Body of pancreas (tissue), 4 donors: ENCODE data around the gene F8A3. TPM values are rescaled to one million over a fixed set of nuclear protein-coding genes. Genes with fewer than 3 reads are reported as not detected.
"Not testable (repeated sequence)": the region's sequence is repeated elsewhere in the genome, so short reads cannot be mapped to it uniquely, and the experiment has no call there.

Source experiments
- ATAC-seq: fragments of 150-250 bp; one replicate; pipeline ENCODE4 v1.9.1; 2016
- DNase-seq, 4 donors: peaks; one replicate each; pipeline ENCODE4 v3.0.0-alpha.2; 2019
- H3K27ac ChIP-seq, 4 donors: fragments of 200-600 bp; sonication (generic); 1 replicate in 3 of 4; 2 replicates in 1 of 4; pipeline versions ENCODE4 v1.5.1 to v1.6.1; 2016 to 2019; ENCODE audit warnings: mild to moderate bottlenecking in 1 of 4, mixed read lengths in 1 of 4, moderate library complexity in 1 of 4
- H3K27me3 ChIP-seq, 2 donors: fragments of 200-600 bp; sonication (generic); one replicate each; pipeline ENCODE4 v1.6.0; 2016; ENCODE audit warnings: mild to moderate bottlenecking in 1 of 2
- H3K36me3 ChIP-seq, 2 donors: fragments of 200-600 bp; sonication (generic); replicated peaks in 1 of 2; 2 replicates each; pipeline ENCODE4 v1.5.1; 2016; ENCODE audit warnings: low read depth in 2 of 2; ENCODE audit not compliant: insufficient read depth in 1 of 2
- H3K4me1 ChIP-seq: fragments of 200-600 bp; sonication (generic); one replicate; pipeline ENCODE4 v1.6.0; 2016
- H3K4me3 ChIP-seq, 2 donors: fragments of 200-600 bp; sonication (generic); 1 replicate in 1 of 2; 2 replicates in 1 of 2; pipeline ENCODE4 v1.5.1; 2016 to 2019
- H3K9me3 ChIP-seq, 3 donors: fragments of 200-600 bp; sonication (generic); 1 replicate in 2 of 3; 2 replicates in 1 of 3; pipeline ENCODE4 v1.5.1; 2016
- POLR2A ChIP-seq, 3 donors: fragments of 450-650 bp; IDR thresholded peaks; one replicate each; pipeline ENCODE4 v1.6.1; 2016; ENCODE audit warnings: antibody characterized with exemption in 3 of 3, mild to moderate bottlenecking in 2 of 3
- WGBS, 2 donors: methylation state at CpG; one replicate each; pipeline ENCODE4 v1.1.5; 2017; 5-methylcytosine and 5-hydroxymethylcytosine counted together
- intact Hi-C: fragments of 100-400 bp; cut with DNase I; formaldehyde crosslinking; loops from one replicate; pipeline ENCODE4 v1.15.1; 2023
- total RNA-seq, 2 donors: library from RNA; depleted of rRNA; stranded (reverse); fragments of >200 nt; gene quantifications; one replicate each; pipeline ENCODE4 v1.1.0, GENCODE V29; 2016
- TF ChIP-seq, protein P1 (sequence below), 7 experiments: fragments of 450-650 bp in 4 of 7; fragments of 200-600 bp in 3 of 7; sonication (generic) in 3 of 7; IDR thresholded peaks; one replicate each; pipeline ENCODE4 v1.5.1; 2016 to 2019; ENCODE audit warnings: antibody characterized with exemption in 7 of 7

F8A3 gene
- total RNA-seq, result 10 to 100 TPM in 1 of 2 donors, not detected in 1; 17.1 TPM

DNA sequence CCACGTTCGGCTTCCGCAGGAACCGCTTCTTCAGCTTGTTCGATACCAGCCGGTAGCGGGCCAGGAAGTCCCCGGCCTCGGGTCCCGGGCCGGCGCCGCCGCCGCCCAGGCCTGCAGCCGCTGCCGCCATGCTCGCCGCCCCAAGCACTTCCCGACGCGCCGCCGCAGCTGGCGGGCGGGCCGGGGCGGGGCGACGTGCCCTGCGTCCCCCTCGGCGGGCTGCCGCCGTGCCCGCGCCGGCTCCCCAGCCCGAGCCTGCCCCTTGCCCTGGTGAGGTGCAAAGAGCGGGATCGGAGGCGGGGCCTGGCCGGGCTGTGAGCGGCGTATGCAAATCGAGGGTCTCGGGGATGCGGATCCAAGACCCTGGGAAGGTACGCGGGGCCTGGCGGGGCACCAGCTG lies at the start of gene F8A3:
Gene F8A3, minus strand, starts transcription at position 150 of the 400 bp plus-strand sequence. Its CDS starts 20 bp downstream, at position 130.
- not testable (repeated sequence) for DNase-seq

DNA sequence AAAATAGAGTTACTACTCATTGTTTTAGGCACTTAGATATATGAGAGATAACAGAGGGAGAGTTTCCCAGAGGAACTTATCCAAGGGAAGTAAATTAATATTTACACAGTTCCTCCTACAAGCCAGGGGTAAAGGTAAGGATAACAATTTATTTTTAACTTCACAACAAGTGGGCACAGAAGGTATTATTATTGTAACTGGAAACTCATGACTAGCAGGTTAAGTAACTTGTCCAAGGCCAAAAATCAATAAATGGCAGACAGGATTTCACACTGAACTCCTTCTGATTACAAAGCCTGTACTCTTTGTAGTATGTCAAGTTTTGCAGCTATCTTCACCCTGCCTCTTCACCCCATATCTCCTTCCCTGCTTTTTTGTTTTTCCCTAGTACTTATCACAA lies 46.9 kb upstream of the F8A3 start:
- no peak for ATAC-seq
- no peak overlapping the region for H3K4me3 ChIP-seq
- intact Hi-C loops, result no loop called here
- no peak for DNase-seq
- no peaks in the 10 kb centered on the region for H3K27me3 ChIP-seq
- no peaks in the 10 kb centered on the region for H3K4me1 ChIP-seq
- TF ChIP-seq POLR2A (IDR thresholded peaks at IDR 0.05), result no peak
- TF ChIP-seq, protein P1, sequence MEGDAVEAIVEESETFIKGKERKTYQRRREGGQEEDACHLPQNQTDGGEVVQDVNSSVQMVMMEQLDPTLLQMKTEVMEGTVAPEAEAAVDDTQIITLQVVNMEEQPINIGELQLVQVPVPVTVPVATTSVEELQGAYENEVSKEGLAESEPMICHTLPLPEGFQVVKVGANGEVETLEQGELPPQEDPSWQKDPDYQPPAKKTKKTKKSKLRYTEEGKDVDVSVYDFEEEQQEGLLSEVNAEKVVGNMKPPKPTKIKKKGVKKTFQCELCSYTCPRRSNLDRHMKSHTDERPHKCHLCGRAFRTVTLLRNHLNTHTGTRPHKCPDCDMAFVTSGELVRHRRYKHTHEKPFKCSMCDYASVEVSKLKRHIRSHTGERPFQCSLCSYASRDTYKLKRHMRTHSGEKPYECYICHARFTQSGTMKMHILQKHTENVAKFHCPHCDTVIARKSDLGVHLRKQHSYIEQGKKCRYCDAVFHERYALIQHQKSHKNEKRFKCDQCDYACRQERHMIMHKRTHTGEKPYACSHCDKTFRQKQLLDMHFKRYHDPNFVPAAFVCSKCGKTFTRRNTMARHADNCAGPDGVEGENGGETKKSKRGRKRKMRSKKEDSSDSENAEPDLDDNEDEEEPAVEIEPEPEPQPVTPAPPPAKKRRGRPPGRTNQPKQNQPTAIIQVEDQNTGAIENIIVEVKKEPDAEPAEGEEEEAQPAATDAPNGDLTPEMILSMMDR (IDR thresholded peaks at IDR 0.05), result no peak
- H3K27ac ChIP-seq, result no peak overlapping the region
- H3K36me3 ChIP-seq, result no peaks in the 10 kb centered on the region
- no peaks in the 10 kb centered on the region for H3K9me3 ChIP-seq

More for the DNA sequence above, at the start of gene F8A3:
- ATAC-seq, result peak; percentile 82
- H3K27me3 ChIP-seq, intact Hi-C loops, H3K36me3 ChIP-seq, H3K4me1 ChIP-seq, H3K9me3 ChIP-seq, H3K4me3 ChIP-seq, H3K27ac ChIP-seq: not testable (repeated sequence)
- no CpG with 5 or more reads among the region's 51 CpGs for WGBS, 2 donors

DNA sequence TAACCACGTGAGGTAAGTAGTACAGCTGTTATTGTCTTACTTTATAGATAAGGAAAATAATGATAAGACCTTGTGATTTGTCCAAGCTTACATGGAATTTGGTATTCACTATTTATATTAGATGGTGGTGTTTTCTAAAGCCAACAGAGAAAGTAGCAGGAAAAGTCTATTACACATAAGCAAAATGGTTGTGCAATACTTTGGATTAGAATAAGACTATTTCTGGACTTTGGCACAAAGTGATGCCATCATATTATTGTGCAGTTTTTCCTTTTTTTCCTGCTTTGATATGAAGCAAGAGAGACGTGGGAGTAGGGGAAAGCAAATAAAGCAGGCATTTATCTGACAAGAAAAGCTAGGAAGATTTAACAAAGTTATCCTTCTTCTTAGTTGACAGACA lies 36.7 kb upstream of the F8A3 start:
- H3K4me3 ChIP-seq, DNase-seq, H3K27ac ChIP-seq, H3K4me1 ChIP-seq, intact Hi-C loops, H3K36me3 ChIP-seq, H3K9me3 ChIP-seq, ATAC-seq, H3K27me3 ChIP-seq: not testable (repeated sequence)
- no CpG with 5 or more reads among the region's 2 CpGs for WGBS, 2 donors

DNA sequence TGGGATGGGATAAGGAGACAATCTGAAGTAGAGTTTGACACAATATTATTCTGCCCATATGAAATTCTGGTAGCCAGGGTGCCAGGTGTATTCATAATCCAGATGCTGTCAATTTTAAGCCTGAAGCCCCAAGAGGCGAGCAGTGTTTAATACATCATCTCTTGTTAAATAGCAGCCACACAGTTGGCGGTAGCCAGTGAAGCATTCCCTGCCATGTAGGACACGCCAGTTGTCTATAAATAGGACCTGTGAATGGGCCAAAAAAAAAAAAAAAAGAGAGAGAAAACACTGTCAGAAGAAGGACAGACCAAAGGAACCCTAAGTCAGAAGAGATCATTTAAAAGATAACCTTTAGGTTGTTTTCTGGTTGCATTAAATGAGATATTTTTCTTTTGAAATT lies 33.0 kb upstream of the F8A3 start:
- DNase-seq, result not testable (repeated sequence)

DNA sequence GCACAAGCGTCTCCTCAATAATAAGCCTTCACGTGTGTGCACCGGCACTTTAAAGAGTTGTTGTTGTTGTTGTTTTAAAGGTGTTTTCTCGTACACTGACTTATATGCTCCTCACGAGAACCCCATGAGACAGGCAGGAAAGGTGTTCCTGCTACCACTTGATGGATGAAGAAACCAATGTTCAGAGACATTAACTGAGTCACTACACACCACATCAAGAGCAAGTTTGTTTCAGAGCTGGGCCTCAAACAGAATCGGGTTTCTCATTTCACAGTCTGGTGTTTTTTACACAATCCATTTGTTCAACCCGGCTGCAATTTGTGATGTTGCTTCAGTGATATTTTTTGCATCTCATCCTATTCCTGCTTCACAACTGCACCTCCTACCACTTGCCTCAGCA lies 18.7 kb upstream of the F8A3 start:
- DNase-seq, H3K27me3 ChIP-seq, H3K27ac ChIP-seq, H3K4me1 ChIP-seq, H3K9me3 ChIP-seq, H3K36me3 ChIP-seq, H3K4me3 ChIP-seq, intact Hi-C loops, ATAC-seq: not testable (repeated sequence)
- WGBS, 2 donors, result no CpG with 5 or more reads among the region's 7 CpGs

More for the DNA sequence above, 33.0 kb upstream of the F8A3 start:
- H3K27ac ChIP-seq, ATAC-seq, H3K9me3 ChIP-seq, intact Hi-C loops, H3K4me1 ChIP-seq, H3K36me3 ChIP-seq, H3K4me3 ChIP-seq, H3K27me3 ChIP-seq: not testable (repeated sequence)
- WGBS, 2 donors, result no CpG with 5 or more reads among the region's 3 CpGs

DNA sequence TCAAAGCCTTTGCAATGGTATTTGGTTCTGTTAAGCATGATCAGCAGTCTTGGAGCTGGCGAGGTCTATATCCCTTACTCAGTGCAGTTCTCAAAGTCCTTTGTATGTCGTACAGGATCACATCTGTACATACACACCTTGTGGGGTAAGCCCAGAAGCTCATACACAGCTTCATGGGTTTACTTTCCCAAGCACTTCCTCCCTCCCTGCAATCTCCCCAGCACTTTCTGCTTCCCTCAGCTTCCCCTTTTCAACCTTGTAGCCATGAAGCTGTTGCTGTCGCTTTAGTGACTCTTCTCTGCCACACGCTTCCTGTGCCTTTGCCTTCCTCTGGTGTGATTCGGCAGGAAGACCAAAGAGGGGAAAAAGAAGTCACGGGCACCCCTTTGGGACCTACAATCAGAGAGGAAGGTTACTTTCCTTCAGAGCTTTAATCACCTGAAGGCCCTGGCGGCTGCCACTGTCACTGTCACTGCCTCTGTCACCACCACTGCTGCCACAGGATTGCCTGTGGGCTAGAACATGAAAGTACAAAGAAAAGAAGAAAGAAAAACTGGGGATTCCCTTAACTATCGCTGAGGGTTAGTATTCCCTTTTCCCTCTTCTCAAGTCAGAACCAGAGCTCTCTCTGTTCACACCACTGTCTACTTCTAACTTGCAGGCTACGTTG lies 8.0 kb upstream of the F8A3 start:
- H3K4me1 ChIP-seq, ATAC-seq, H3K36me3 ChIP-seq, H3K4me3 ChIP-seq, DNase-seq, intact Hi-C loops, H3K27ac ChIP-seq, H3K27me3 ChIP-seq, H3K9me3 ChIP-seq: not testable (repeated sequence)
- no CpG with 5 or more reads among the region's 9 CpGs for WGBS, 2 donors

DNA sequence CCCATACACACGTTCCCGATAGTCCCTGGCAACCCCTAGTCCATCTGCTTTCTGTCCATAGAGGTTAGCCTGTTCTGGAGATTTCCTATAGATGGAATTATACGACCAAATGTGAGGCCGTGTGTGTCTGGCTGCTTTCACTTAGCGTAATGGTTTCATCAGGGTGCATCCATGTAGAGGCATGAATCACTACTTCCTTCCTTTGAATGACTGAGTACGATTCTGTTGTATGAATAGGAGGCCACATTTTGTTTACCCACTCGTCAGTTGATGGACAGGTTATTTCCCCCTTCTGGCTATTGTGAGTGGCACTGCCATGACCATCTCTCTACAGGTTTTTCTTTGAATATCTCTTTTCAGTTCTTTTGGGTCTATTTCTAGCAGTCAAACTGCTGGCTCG lies 2.1 kb upstream of the F8A3 start:
- ATAC-seq, intact Hi-C loops: not testable (repeated sequence)
- no CpG with 5 or more reads among the region's 8 CpGs for WGBS, 2 donors

DNA sequence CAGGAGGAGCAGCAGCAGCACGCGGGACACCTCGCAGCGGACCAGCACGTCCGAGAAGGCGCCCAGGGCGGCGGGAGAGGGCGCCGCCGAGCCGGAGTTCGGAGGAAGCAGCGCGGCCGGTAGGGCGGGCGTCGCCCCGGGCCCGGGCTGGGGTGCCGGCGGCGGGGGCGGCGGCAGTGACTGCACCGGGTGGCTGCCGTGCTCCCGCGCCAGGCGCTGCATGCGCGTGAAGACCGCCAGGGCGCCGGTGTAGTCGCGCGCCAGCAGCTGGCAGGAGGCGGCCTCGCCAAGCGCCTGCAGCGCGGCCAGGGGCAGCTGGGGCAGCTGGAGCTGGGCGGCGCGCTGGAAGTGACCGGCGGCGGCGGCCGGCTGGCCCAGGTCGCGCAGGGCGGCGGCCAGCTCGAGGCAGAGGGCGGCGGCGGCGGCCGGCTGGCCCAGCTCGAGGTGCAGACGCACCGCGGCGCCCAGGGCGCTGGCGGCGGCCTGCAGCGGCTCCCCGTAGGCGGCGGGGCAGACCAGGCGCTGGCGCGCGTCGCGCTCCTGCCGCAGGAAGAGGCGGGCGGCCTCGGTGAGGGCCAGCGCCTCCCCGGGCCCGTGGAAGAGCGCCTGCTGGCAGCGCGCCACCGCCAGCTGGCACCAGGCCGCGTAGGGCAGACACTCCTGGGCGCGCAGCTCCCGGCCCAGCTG lies 516 bp downstream of the F8A3 start:
- H3K4me3 ChIP-seq, DNase-seq, intact Hi-C loops, H3K4me1 ChIP-seq, H3K36me3 ChIP-seq, H3K27ac ChIP-seq, H3K9me3 ChIP-seq, H3K27me3 ChIP-seq: not testable (repeated sequence)
- WGBS, 2 donors, result no CpG with 5 or more reads among the region's 97 CpGs
- ATAC-seq, result peak; percentile 91

More for the DNA sequence above, 2.1 kb upstream of the F8A3 start:
- H3K4me3 ChIP-seq, DNase-seq, H3K27me3 ChIP-seq, H3K9me3 ChIP-seq, H3K36me3 ChIP-seq, H3K27ac ChIP-seq, H3K4me1 ChIP-seq: not testable (repeated sequence)
